IPS DF 19.7 (cell line): ENCODE data around the gene RPL32.
"Not testable (repeated sequence)": the region's sequence is repeated elsewhere in the genome, so short reads cannot be mapped to it uniquely, and the experiment has no call there.

ENCODE experiments used
- DNase-seq: peaks from one replicate; pipeline ENCODE4 v3.0.0-alpha.2; 2013; ENCODE audit warnings: low read depth, low spot score

RPL32 gene

GRCh38 chr3:12868039-12869034 is 27.0 kb upstream of the RPL32 start:
- DNase-seq = no peak

GRCh38 chr3:12866836-12867235 is 25.5 kb upstream of the RPL32 start:
- DNase-seq = no peak

- no peak for DNase-seq
Measured at GRCh38 chr3:12865271-12865670, 23.9 kb upstream of the RPL32 start.

GRCh38 chr3:12862387-12862786 is 21.0 kb upstream of the RPL32 start:
- DNase-seq = no peak

- no peak for DNase-seq
Measured at GRCh38 chr3:12861611-12862010, 20.2 kb upstream of the RPL32 start.

- DNase-seq = no peak
Measured at GRCh38 chr3:12859840-12860239, 18.5 kb upstream of the RPL32 start.

GRCh38 chr3:12856626-12857025 is 15.3 kb upstream of the RPL32 start:
- no peak for DNase-seq

- no peak for DNase-seq
Measured at GRCh38 chr3:12854565-12854964, 13.2 kb upstream of the RPL32 start.

- not testable (repeated sequence) for DNase-seq
Measured at GRCh38 chr3:12853847-12854246, 12.5 kb upstream of the RPL32 start.

GRCh38 chr3:12852201-12852600 is 10.8 kb upstream of the RPL32 start:
- DNase-seq = no peak

GRCh38 chr3:12845811-12846210 is 4.4 kb upstream of the RPL32 start:
- no peak for DNase-seq

- no peak for DNase-seq
Measured at GRCh38 chr3:12842469-12842868, 1.1 kb upstream of the RPL32 start.

GRCh38 chr3:12841970-12842328 is 584 bp upstream of the RPL32 start:
- DNase-seq = no peak

GRCh38 chr3:12840591-12841148 is 695 bp downstream of the RPL32 start:
- no peak for DNase-seq

- not testable (repeated sequence) for DNase-seq
Measured at GRCh38 chr3:12840148-12840547, 1.2 kb downstream of the RPL32 start.

GRCh38 chr3:12839156-12839946 is 2.0 kb downstream of the RPL32 start:
- DNase-seq = no peak

- no peak for DNase-seq
Measured at GRCh38 chr3:12838179-12838965, 3.0 kb downstream of the RPL32 start.

- DNase-seq = no peak
Measured at GRCh38 chr3:12837295-12837986, 3.9 kb downstream of the RPL32 start.

GRCh38 chr3:12835052-12835665 is 6.2 kb downstream of the RPL32 start:
- DNase-seq = no peak
